Measurements from ENCODE around the gene ZNF557. TPM values are rescaled to one million over a fixed set of nuclear protein-coding genes. Genes with fewer than 3 reads are reported as not detected.

ZNF557 gene
- total and polyA plus RNA-seq, 2 of the 8 experiments (the other 6 are each of a cell fraction or from before 2014, with no cell fraction given), result 1.4 to 7.4 TPM

DNA sequence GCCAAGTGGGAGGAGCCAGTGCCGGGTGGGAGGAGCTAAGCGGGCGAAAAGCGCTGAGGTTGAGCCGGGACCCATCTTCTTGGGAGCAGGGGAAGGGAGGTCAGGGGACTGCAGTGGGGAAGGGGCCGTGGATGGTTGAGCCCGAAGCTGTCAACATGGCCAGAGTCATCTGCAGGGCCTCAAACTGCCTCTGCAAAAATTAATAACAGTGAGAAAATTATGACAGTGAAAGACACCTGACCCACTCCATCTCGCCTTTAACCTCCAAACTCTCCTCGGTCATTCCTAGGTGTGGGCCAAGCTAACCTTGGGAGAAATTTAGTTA lies 30.1 kb downstream of the ZNF557 start:
- no peak overlapping the region for H3K14ac ChIP-seq (ENCODE audit: insufficient read length)
- ChIA-PET POLR2A (ENCODE audit: partially characterized antibody) (interaction anchor here (0.6 to 2.6 kb wide), 6 partner anchors 11 to 567 kb away, joined by 3 to 8 read pairs (median 6); partner anchors contain the start of gene ZNF557), CTCF (ENCODE audit: partially characterized antibody) (interaction anchor here (1.0 to 5.8 kb wide), 7 partner anchors 11 to 281 kb away, joined by 3 to 52 read pairs (median 4); partner anchors contain the start of gene ARHGEF18)
- no peaks in the 10 kb centered on the region for H3K27me3 ChIP-seq (replicated peaks in 1 of 4; ENCODE audit: control insufficient read depth in 3 of 4, extremely low read depth in 1 of 4, insufficient read depth in 3 of 4, low read length in 3 of 4)
- peaks cover 4 to 7% of the 10 kb centered on the region in 2 experiments for H3K9me3 ChIP-seq (ENCODE audit: insufficient read depth in 2 of 2, low read depth in 1 of 2, low read length in 1 of 2)
- H2BK120ac ChIP-seq (replicated peaks; ENCODE audit: low read depth, low read length), result no peak overlapping the region
- H3K4me2 ChIP-seq (ENCODE audit: insufficient read depth in 1 of 2, low read depth in 2 of 2, low read length in 2 of 2), result peak overlapping the region; percentile 69 to 76
- H2AK5ac ChIP-seq (ENCODE audit: low read depth, low read length), result no peak overlapping the region
- no peak overlapping the region for H3K23ac ChIP-seq (ENCODE audit: insufficient read length)
- peaks cover 0 to 4% (median 0%) of the 10 kb centered on the region in 4 experiments; a peak in 1 of 7 replicates for H3K4me1 ChIP-seq (replicated peaks in 1 of 4; ENCODE audit: control insufficient read depth in 3 of 4, insufficient read depth in 4 of 4, low read length in 3 of 4)
- TF ChIP-seq GABPA (IDR thresholded peaks at IDR 0.05; ENCODE audit: borderline replicate concordance, insufficient read depth, low read length) (no peak), KDM4A (IDR thresholded peaks at IDR 0.05; ENCODE audit: low read depth, low read length, severe bottlenecking) (peak; percentile 11), ASH2L (IDR thresholded peaks at IDR 0.05; ENCODE audit: low read length) (no peak), POU5F1 (IDR thresholded peaks at IDR 0.05; ENCODE audit: low read depth, low read length) (no peak), SUZ12 (IDR thresholded peaks at IDR 0.05; ENCODE audit: low read length) (no peak), YY1 (IDR thresholded peaks at IDR 0.05; ENCODE audit: low read depth, low read length) (no peak), HDAC2 (IDR thresholded peaks at IDR 0.05; ENCODE audit: borderline replicate concordance in 1 of 2, low read depth in 2 of 2, low read length in 2 of 2) (no peak), BACH1 (IDR thresholded peaks at IDR 0.05; ENCODE audit: low read length) (no peak)
- H3K23me2 ChIP-seq (ENCODE audit: low read depth, low read length), result peaks cover 4% of the 10 kb centered on the region; the same call in 1 of the 2 replicates
- DNase-seq (ENCODE audit: low read depth in 1 of 2, low spot score in 2 of 2) (peak in 1 of 2 experiments; percentile 71), FAIRE-seq (no peak)
- H2BK20ac ChIP-seq (ENCODE audit: low read length), result no peak overlapping the region
- H2AFZ ChIP-seq (ENCODE audit: low read length), result no peak overlapping the region
- H4K5ac ChIP-seq (ENCODE audit: insufficient read length, low read depth, low read length), result no peak overlapping the region
- peak overlapping the region; percentile 97; the same call in 1 of the 2 replicates for H2BK5ac ChIP-seq (ENCODE audit: low read depth, low read length)
- peaks cover 0 to 4% (median 1%) of the 10 kb centered on the region in 4 experiments; a peak in 1 of 8 replicates for H3K36me3 ChIP-seq (ENCODE audit: control insufficient read depth in 2 of 4, insufficient read depth in 4 of 4, low read length in 3 of 4)
- H3K18ac ChIP-seq (ENCODE audit: extremely low read depth, low read length), result no peak overlapping the region
- H2BK12ac ChIP-seq (ENCODE audit: low read depth, low read length), result 0 out of 2 replicates have a peak overlapping the region, but pooled peaks have one; percentile 17
- peak overlapping the region; percentile 87; the same call in 1 of the 2 replicates for H3K27ac ChIP-seq (ENCODE audit: low read depth, low read length)
- H3K9ac ChIP-seq (replicated peaks in 1 of 4; ENCODE audit: extremely low read depth in 1 of 4, low read depth in 3 of 4, low read length in 3 of 4), result peak overlapping the region in 2 of 4 experiments; percentile 85 to 86; a peak in 4 of 7 replicates
- H4K8ac ChIP-seq (ENCODE audit: extremely low read depth, insufficient read depth, low read length), result no peak overlapping the region
- H3K4me3 ChIP-seq (ENCODE audit: extremely low read depth in 1 of 4, insufficient read depth in 2 of 4, low read depth in 3 of 4, low read length in 4 of 4), result peak overlapping the region; percentile 51 to 75 (median 70)
- H3K4ac ChIP-seq (replicated peaks; ENCODE audit: insufficient read length, low read depth, low read length), result no peak overlapping the region
- no peak overlapping the region for H4K91ac ChIP-seq (replicated peaks; ENCODE audit: insufficient read length, low read length)
- no peaks in the 10 kb centered on the region for H4K20me1 ChIP-seq (replicated peaks in 1 of 2; ENCODE audit: control insufficient read depth in 1 of 2, insufficient read depth in 2 of 2, low read length in 2 of 2)
- H3K79me1 ChIP-seq (ENCODE audit: low read depth, low read length), result no peaks in the 10 kb centered on the region
- no peak overlapping the region for H2BK15ac ChIP-seq (ENCODE audit: low read length)
- H3K56ac ChIP-seq (replicated peaks; ENCODE audit: insufficient read length, low read depth, low read length), result no peak overlapping the region
- 50% methylated on average over 3 of the region's 9 CpGs; no CpG with 5 or more reads in 1 of the 2 experiments for WGBS, 2 experiments (ENCODE audit: extremely low coverage in 1 of 2, insufficient coverage in 1 of 2, insufficient read length in 1 of 2, insufficient replicate concordance in 2 of 2, low coverage in 1 of 2, low lambda C conversion rate in 2 of 2, missing lambda C conversion rate in 1 of 2)
- H3K79me2 ChIP-seq (ENCODE audit: control insufficient read depth in 1 of 2, insufficient read depth in 2 of 2, low read length in 2 of 2), result no peaks in the 10 kb centered on the region

Measured in H1 (cell line).